ES-I3 (cell line): ENCODE results near the gene ZNF516.
"Not testable (repeated sequence)": the region's sequence is repeated elsewhere in the genome, so short reads cannot be mapped to it uniquely, and the experiment has no call there.

Source experiments
- H3K36me3 ChIP-seq: 2 replicates; pipeline ENCODE4 v1.6.1; 2013; ENCODE audit warnings: mild to moderate bottlenecking, low read length, control low read depth, moderate library complexity; ENCODE audit not compliant: insufficient read depth
- H3K4me1 ChIP-seq: 2 replicates; pipeline ENCODE4 v1.6.1; 2013; ENCODE audit warnings: mild to moderate bottlenecking, control low read depth, low read length; ENCODE audit not compliant: insufficient read depth
- H3K9ac ChIP-seq: 2 replicates; pipeline ENCODE4 v1.6.1; 2013; ENCODE audit warnings: low read depth, mild to moderate bottlenecking, low read length, moderate library complexity
- H3K9me3 ChIP-seq: 2 replicates; pipeline ENCODE4 v1.6.1; 2013; ENCODE audit warnings: mild to moderate bottlenecking, low read length, moderate library complexity; ENCODE audit not compliant: control insufficient read depth, insufficient read depth

Gene ZNF516

GRCh38 chr18:76495006-76495370 lies at the start of gene ZNF516:
Gene ZNF516 (minus strand): TSS chr18:76495242. CDS start chr18:76443054, 52,188 bp downstream.
- H3K9ac ChIP-seq: peak within 1 kb of the TSS; percentile 77

GRCh38 chr18:76538846-76539245 lies 43.8 kb upstream of the ZNF516 start:
- Histone ChIP-seq H3K4me1 (0 out of 2 replicates have a peak, but pooled peaks cover 5% of the 10 kb centered on the region), H3K36me3 (no peaks in the 10 kb centered on the region), H3K9ac (no peak overlapping the region), H3K9me3 (no peaks in the 10 kb centered on the region)

More at GRCh38 chr18:76495006-76495370, at the start of gene ZNF516:
- no peaks in the 10 kb centered on the region for H3K9me3 ChIP-seq
- no peaks in the 10 kb centered on the region for H3K36me3 ChIP-seq
- H3K4me1 ChIP-seq: peaks cover 7% of the 10 kb centered on the region; the same call in 1 of the 2 replicates

- H3K36me3 ChIP-seq: no peaks in the 10 kb centered on the region
- H3K4me1 ChIP-seq: 0 out of 2 replicates have a peak, but pooled peaks cover 5% of the 10 kb centered on the region
- H3K9ac ChIP-seq: no peak overlapping the region
- no peaks in the 10 kb centered on the region for H3K9me3 ChIP-seq
Observed at GRCh38 chr18:76537621-76538020, 42.6 kb upstream of the ZNF516 start.

GRCh38 chr18:76536593-76536992 lies 41.6 kb upstream of the ZNF516 start:
- H3K4me1 ChIP-seq, H3K36me3 ChIP-seq, H3K9ac ChIP-seq, H3K9me3 ChIP-seq: not testable (repeated sequence)

GRCh38 chr18:76532875-76533274 lies 37.8 kb upstream of the ZNF516 start:
- H3K9ac ChIP-seq: no peak overlapping the region
- H3K4me1 ChIP-seq: peaks cover 13% of the 10 kb centered on the region
- no peaks in the 10 kb centered on the region for H3K36me3 ChIP-seq
- no peaks in the 10 kb centered on the region for H3K9me3 ChIP-seq

- Histone ChIP-seq H3K9me3 (no peaks in the 10 kb centered on the region), H3K9ac (no peak overlapping the region), H3K4me1 (peaks cover 14% of the 10 kb centered on the region), H3K36me3 (no peaks in the 10 kb centered on the region)
Observed at GRCh38 chr18:76530846-76531245, 35.8 kb upstream of the ZNF516 start.

- H3K4me1 ChIP-seq: peaks cover 11% of the 10 kb centered on the region
- H3K9ac ChIP-seq: no peak overlapping the region
- no peaks in the 10 kb centered on the region for H3K36me3 ChIP-seq
- no peaks in the 10 kb centered on the region for H3K9me3 ChIP-seq
Observed at GRCh38 chr18:76530391-76530790, 35.3 kb upstream of the ZNF516 start.

- no peaks in the 10 kb centered on the region for H3K36me3 ChIP-seq
- H3K4me1 ChIP-seq: peaks cover 11% of the 10 kb centered on the region
- no peak overlapping the region for H3K9ac ChIP-seq
- H3K9me3 ChIP-seq: no peaks in the 10 kb centered on the region
Observed at GRCh38 chr18:76529433-76529811, 34.4 kb upstream of the ZNF516 start.

GRCh38 chr18:76528477-76529432 lies 33.7 kb upstream of the ZNF516 start:
- Histone ChIP-seq H3K4me1 (peaks cover 11% of the 10 kb centered on the region), H3K36me3 (no peaks in the 10 kb centered on the region), H3K9ac (peak overlapping the region; percentile 48; the same call in 1 of the 2 replicates), H3K9me3 (no peaks in the 10 kb centered on the region)

- H3K9ac ChIP-seq: no peak overlapping the region
- no peaks in the 10 kb centered on the region for H3K36me3 ChIP-seq
- peaks cover 21% of the 10 kb centered on the region for H3K4me1 ChIP-seq
- H3K9me3 ChIP-seq: no peaks in the 10 kb centered on the region
Observed at GRCh38 chr18:76525911-76526310, 30.9 kb upstream of the ZNF516 start.

- Histone ChIP-seq H3K9me3 (no peaks in the 10 kb centered on the region), H3K9ac (peak overlapping the region; percentile 86), H3K36me3 (no peaks in the 10 kb centered on the region), H3K4me1 (peaks cover 25% of the 10 kb centered on the region)
Observed at GRCh38 chr18:76524900-76525698, 30.1 kb upstream of the ZNF516 start.

GRCh38 chr18:76524477-76524876 lies 29.4 kb upstream of the ZNF516 start:
- H3K36me3 ChIP-seq: no peaks in the 10 kb centered on the region
- H3K4me1 ChIP-seq: peaks cover 26% of the 10 kb centered on the region
- no peaks in the 10 kb centered on the region for H3K9me3 ChIP-seq
- no peak overlapping the region for H3K9ac ChIP-seq

GRCh38 chr18:76522551-76522950 lies 27.5 kb upstream of the ZNF516 start:
- H3K9me3 ChIP-seq: no peaks in the 10 kb centered on the region
- H3K4me1 ChIP-seq: peaks cover 15% of the 10 kb centered on the region
- H3K36me3 ChIP-seq: no peaks in the 10 kb centered on the region
- 0 out of 2 replicates have a peak overlapping the region, but pooled peaks have one; percentile 41 for H3K9ac ChIP-seq

GRCh38 chr18:76522122-76522503 lies 27.1 kb upstream of the ZNF516 start:
- peaks cover 15% of the 10 kb centered on the region for H3K4me1 ChIP-seq
- H3K9ac ChIP-seq: peak overlapping the region; percentile 41
- no peaks in the 10 kb centered on the region for H3K9me3 ChIP-seq
- no peaks in the 10 kb centered on the region for H3K36me3 ChIP-seq
